ENCODE data around the gene NRXN3.

DNA sequence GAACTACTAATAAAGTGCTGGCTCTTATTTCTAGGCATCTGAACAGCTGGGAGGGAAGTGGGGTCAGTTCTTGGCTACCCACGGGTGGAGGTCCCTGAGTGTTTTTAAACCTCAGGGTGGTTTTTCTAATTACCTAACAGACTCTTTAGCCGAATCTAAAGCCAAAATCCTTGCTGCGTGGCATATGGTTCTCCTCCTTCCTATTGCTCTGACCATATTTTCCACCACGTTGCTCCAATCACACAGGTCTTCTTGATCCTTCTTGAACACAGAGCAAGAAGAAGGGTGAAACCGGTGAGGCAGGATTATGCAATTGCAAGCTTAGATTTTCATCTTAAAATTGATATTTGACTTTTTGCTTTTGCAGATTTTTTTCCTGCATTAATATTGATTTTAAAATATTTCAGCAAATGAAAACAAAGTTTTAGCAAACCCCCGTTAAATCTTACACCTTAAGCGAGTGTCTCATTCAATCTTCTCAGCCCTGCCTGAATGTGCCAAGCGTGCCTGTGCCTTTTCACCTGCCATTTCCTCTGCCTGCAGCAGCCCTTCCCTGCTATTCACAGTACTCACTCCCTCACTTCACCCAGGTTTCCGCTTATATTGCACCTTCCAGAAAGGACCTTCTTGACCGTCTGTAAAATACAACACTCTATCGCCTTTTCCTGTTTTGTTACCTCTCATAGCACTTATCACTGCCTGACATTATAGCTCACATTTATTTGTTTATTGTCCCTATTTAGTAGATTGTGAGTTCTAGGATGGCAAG is 1535.1 kb downstream of the NRXN3 start:
- TF ChIP-seq ARNT (IDR thresholded peaks at IDR 0.05) (no peak), LEF1 (IDR thresholded peaks at IDR 0.05; ENCODE audit: borderline replicate concordance) (no peak), TARDBP (IDR thresholded peaks at IDR 0.05) (no peak), FOXM1 (IDR thresholded peaks at IDR 0.05; ENCODE audit: borderline replicate concordance) (no peak), NFRKB (IDR thresholded peaks at IDR 0.05) (no peak), FOXA1 (IDR thresholded peaks at IDR 0.05) (no peak), SP1 (IDR thresholded peaks at IDR 0.05) (no peak), L3MBTL2 (conservative IDR thresholded peaks at IDR 0.05) (no peak), FOXK2 (IDR thresholded peaks at IDR 0.05) (no peak), ELF4 (IDR thresholded peaks at IDR 0.05) (no peak)
- TF ChIP-seq, protein P1, sequence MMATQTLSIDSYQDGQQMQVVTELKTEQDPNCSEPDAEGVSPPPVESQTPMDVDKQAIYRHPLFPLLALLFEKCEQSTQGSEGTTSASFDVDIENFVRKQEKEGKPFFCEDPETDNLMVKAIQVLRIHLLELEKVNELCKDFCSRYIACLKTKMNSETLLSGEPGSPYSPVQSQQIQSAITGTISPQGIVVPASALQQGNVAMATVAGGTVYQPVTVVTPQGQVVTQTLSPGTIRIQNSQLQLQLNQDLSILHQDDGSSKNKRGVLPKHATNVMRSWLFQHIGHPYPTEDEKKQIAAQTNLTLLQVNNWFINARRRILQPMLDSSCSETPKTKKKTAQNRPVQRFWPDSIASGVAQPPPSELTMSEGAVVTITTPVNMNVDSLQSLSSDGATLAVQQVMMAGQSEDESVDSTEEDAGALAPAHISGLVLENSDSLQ (IDR thresholded peaks at IDR 0.05): no peak

All from HEK293T (cell line).